Smooth muscle cell (in vitro differentiated cells): Measurements from ENCODE around the gene CSF3. TPM values are rescaled to one million over a fixed set of nuclear protein-coding genes. Genes with fewer than 3 reads are reported as not detected.

ENCODE experiments used
- DNase-seq: peaks from one replicate; lab custom pipeline; 2025; ENCODE audit not compliant: unreplicated experiment; lab: John Stamatoyannopoulos, UW
- H2AFZ ChIP-seq: fragments of 200-600 bp; sonication (generic); 2 replicates; pipeline ENCODE4 v1.6.0; 2016; ENCODE audit warnings: antibody characterized with exemption, low read depth, mild to moderate bottlenecking
- H3F3A ChIP-seq: fragments of 200-600 bp; sonication (generic); 2 replicates; pipeline ENCODE4 v1.6.0; 2017; ENCODE audit warnings: antibody characterized with exemption, low read depth
- H3K27ac ChIP-seq: fragments of 200-600 bp; sonication (generic); 2 replicates; pipeline ENCODE4 v1.5.1; 2016; ENCODE audit warnings: low read depth, mild to moderate bottlenecking
- H3K27me3 ChIP-seq: fragments of 200-600 bp; sonication (generic); 2 replicates; pipeline ENCODE4 v1.6.1; 2016; ENCODE audit warnings: low read depth, mild to moderate bottlenecking
- H3K36me3 ChIP-seq: fragments of 200-600 bp; sonication (generic); 2 replicates; pipeline ENCODE4 v1.5.1; 2016; ENCODE audit warnings: low read depth
- H3K4me1 ChIP-seq: fragments of 200-600 bp; sonication (generic); 2 replicates; pipeline ENCODE4 v1.5.1; 2016; ENCODE audit warnings: low read depth
- H3K4me2 ChIP-seq: fragments of 200-600 bp; sonication (generic); 2 replicates; pipeline ENCODE4 v1.6.0; 2016; ENCODE audit warnings: mild to moderate bottlenecking
- H3K4me3 ChIP-seq: fragments of 200-600 bp; sonication (generic); 2 replicates; pipeline ENCODE4 v1.5.1; 2016; ENCODE audit warnings: mild to moderate bottlenecking
- H3K79me2 ChIP-seq: fragments of 200-600 bp; sonication (generic); 2 replicates; pipeline ENCODE4 v1.6.0; 2016; ENCODE audit warnings: low read depth, mild to moderate bottlenecking
- H3K9ac ChIP-seq: fragments of 200-600 bp; sonication (generic); 2 replicates; pipeline ENCODE4 v1.6.0; 2016; ENCODE audit warnings: low read depth
- H3K9me3 ChIP-seq: fragments of 200-600 bp; sonication (generic); replicated peaks from 2 replicates; pipeline ENCODE4 v1.5.1; 2016; ENCODE audit warnings: low read depth
- H4K20me1 ChIP-seq: fragments of 200-600 bp; sonication (generic); 2 replicates; pipeline ENCODE4 v1.6.0; 2016; ENCODE audit warnings: low read depth
- CTCF ChIP-seq: fragments of 200-600 bp; sonication (generic); IDR thresholded peaks from 2 replicates; pipeline ENCODE4 v1.5.1; 2017; ENCODE audit warnings: borderline replicate concordance, mild to moderate bottlenecking, antibody characterized with exemption; ENCODE audit not compliant: insufficient read depth, poor library complexity, severe bottlenecking
- WGBS: methylation state at CpG from one replicate; pipeline ENCODE4 v1.1.7; 2016; ENCODE audit warnings: low lambda C conversion rate; 5-methylcytosine and 5-hydroxymethylcytosine counted together
- polyA plus RNA-seq: library from polyadenylated mRNA; unstranded; fragments of >200 nt; fragmentation: Nextera tagmentation; extraction: Ambion mirVana; gene quantifications from 2 replicates; pipeline ENCODE4 v1.2.1, GENCODE V29; 2016
- total RNA-seq: library from RNA; depleted of rRNA; stranded (reverse); fragments of >200 nt; gene quantifications from 2 replicates; pipeline ENCODE4 v1.2.3, GENCODE V29; 2014

The CSF3 gene
- total and polyA plus RNA-seq, 2 experiments from 2014 or later, result not detected

DNA sequence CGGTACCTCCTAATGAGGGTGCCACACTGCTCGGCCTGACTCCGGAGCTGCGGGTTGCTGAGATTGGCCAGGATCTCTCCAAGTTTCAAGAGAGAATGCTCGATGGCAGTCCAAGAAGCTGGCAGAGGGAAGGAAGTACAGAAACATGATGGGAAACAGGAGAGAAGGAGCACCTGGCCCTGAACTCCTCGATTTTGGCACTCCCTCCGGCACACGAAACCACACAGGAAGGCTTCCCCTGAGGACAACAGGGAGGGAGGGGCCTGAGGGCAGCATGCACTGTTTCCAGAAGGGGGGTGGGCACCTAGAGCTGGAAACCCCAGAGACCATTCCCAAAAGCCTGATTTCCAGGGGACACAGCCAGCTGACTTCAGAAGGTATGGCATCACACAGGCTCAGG is 18.1 kb downstream of the CSF3 start:
- no peaks in the 10 kb centered on the region for H3K79me2 ChIP-seq
- no peaks in the 10 kb centered on the region for H3K4me1 ChIP-seq
- H3K27ac ChIP-seq, result no peak overlapping the region
- H3K4me3 ChIP-seq, result no peak overlapping the region
- DNase-seq, result no peak
- no peaks in the 10 kb centered on the region for H3K9me3 ChIP-seq
- H3K27me3 ChIP-seq, result no peaks in the 10 kb centered on the region
- H3K36me3 ChIP-seq, result no peaks in the 10 kb centered on the region
- TF ChIP-seq CTCF, result no peak
- H3K4me2 ChIP-seq, result no peak overlapping the region
- no peaks in the 10 kb centered on the region for H3F3A ChIP-seq
- H3K9ac ChIP-seq, result no peak overlapping the region
- WGBS, result 94% methylated on average over 8 of the region's 8 CpGs
- H2AFZ ChIP-seq, result no peak overlapping the region
- H4K20me1 ChIP-seq, result no peaks in the 10 kb centered on the region

- H4K20me1 ChIP-seq, result no peaks in the 10 kb centered on the region
- no peaks in the 10 kb centered on the region for H3K79me2 ChIP-seq
- no peak overlapping the region for H2AFZ ChIP-seq
- TF ChIP-seq CTCF, result no peak
- no peaks in the 10 kb centered on the region for H3K36me3 ChIP-seq
- no peaks in the 10 kb centered on the region for H3K4me1 ChIP-seq
- no peaks in the 10 kb centered on the region for H3K27me3 ChIP-seq
- no peak overlapping the region for H3K9ac ChIP-seq
- WGBS, result 81% methylated on average over 8 of the region's 8 CpGs
- no peak overlapping the region for H3K27ac ChIP-seq
- DNase-seq, result no peak
- H3F3A ChIP-seq, result no peaks in the 10 kb centered on the region
- no peaks in the 10 kb centered on the region for H3K9me3 ChIP-seq
- no peak overlapping the region for H3K4me3 ChIP-seq
- no peak overlapping the region for H3K4me2 ChIP-seq
These were observed 19.4 kb downstream of the CSF3 start for GRCh38 chr17:40034426-40035161.

DNA sequence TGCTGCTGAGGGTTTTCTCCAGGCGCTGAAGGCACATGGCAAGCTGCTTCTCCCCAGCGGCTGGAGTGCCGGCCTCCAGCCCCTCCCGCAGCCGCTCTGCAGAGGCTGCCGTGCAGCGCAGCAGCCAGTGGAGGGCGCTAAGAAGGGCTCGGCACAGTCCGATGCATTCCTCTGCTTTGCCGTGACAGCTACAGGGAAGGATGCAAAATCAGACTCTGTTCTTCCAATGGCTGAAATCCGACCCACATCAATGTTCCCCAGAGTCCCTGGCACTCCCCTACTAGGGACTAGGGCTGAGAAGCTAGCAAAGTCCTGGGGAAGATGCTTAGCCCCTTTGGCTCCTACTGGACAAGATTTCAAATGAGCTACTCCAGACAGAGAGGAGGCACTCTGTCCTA is 19.9 kb downstream of the CSF3 start:
- Histone ChIP-seq H3K27me3 (no peaks in the 10 kb centered on the region), H3K27ac (no peak overlapping the region), H2AFZ (no peak overlapping the region), H3K79me2 (no peaks in the 10 kb centered on the region), H3K4me1 (no peaks in the 10 kb centered on the region), H3K4me3 (no peak overlapping the region), H3F3A (no peaks in the 10 kb centered on the region), H3K36me3 (no peaks in the 10 kb centered on the region), H3K9ac (no peak overlapping the region), H3K4me2 (no peak overlapping the region), H4K20me1 (no peaks in the 10 kb centered on the region), H3K9me3 (no peaks in the 10 kb centered on the region)
- 25% methylated on average over 12 of the region's 12 CpGs for WGBS
- DNase-seq, result no peak
- TF ChIP-seq CTCF, result peak; percentile 57
